KG1 (cell line): Measurements from ENCODE around the gene CCDC88B.

Experiments
- DNase-seq: peaks from one replicate; lab custom pipeline; 2025; lab: John Stamatoyannopoulos, UW

The CCDC88B gene

GRCh38 chr11:64384981-64385944 is 45.3 kb downstream of the CCDC88B start:
- no peak for DNase-seq

- DNase-seq, result no peak
Measured at GRCh38 chr11:64385945-64386704, 46.1 kb downstream of the CCDC88B start.

- no peak for DNase-seq
Measured at GRCh38 chr11:64387916-64388315, 47.9 kb downstream of the CCDC88B start.

DNA sequence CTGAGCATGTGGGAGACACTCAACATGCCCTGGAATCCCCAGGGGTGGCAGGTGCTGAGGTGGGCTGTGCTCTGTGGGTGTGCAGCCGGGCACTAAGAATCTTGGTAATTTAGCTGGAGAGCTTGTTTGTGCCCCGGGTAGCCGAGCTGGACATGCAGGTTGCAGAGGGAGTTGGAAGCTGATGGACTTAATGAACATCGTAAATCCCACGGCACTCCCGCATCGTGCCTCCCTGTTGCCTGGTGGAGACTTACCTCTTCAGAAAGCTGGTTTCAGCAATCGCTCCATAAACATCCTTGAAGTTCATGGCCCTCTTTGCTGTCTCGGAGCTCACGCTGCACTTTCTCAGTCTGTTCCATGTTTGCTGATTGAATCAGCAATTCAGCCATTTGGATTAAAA is 48.9 kb downstream of the CCDC88B start:
- no peak for DNase-seq

- no peak for DNase-seq
Measured at GRCh38 chr11:64389851-64390250, 49.8 kb downstream of the CCDC88B start.

DNA sequence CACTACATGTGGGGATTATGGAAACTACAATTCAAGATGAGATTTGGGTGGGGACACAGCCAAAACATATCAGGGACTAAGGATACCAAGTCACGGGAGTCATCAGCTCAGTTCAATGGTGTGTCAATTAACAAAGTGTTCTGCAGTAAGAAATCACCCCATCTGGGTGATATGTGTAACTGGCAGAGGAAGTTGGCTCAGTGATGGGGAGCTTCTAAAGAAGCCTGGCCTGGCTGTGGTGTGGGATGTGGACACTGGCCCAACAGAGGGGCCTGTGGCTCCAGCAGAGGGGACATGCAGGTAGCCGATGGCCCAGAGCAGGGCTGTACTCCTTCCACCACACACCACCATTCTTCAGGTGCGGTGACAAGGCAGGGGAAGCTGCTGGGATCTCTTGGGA is 50.6 kb downstream of the CCDC88B start:
- DNase-seq, result no peak

DNA sequence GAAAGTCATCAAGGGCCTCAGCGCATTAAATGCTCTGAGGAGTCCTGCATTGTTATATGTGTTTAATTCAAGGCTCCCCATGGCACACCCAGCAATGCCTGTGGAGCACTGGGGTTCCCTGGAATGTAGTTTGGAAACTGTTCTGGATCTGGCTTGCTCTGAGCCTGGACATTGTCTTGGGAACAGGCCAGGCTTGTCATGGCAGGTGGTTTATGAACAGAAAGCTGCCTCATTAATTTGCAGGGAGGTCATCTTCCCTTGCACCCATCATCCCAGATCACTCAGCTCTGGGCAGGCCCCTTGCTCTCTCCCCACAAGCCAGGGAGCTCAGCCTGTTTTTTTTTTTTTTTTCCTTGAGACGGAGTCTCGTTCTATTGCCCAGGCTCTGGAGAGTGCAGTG is 51.8 kb downstream of the CCDC88B start:
- no peak for DNase-seq

GRCh38 chr11:64395545-64396078 is 55.6 kb downstream of the CCDC88B start:
- no peak for DNase-seq

DNA sequence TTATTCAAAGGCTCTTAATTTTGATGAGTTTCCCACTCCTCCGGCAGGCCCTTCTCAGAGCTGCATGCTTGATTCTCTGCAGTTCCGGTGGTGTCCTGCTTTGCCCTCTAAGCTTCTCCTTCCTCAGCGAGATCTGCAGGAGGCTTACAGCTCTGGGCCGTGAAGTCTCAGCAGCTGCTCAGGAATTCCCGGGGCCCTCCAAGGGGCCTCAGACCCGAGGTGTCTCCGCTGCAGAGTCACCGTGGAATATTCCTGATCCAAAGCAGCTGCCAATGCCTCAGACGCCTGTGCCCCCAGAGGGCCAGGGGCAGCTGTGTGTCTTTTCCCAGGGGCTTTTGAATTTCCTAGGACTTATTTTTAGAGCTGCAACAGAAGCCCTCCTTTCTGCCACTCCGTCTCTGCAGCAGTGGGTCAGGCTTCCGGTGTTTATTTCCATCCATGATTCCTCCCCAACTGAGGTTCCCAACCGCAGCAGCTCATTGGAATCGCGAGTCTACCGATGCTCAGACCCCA is 56.1 kb downstream of the CCDC88B start:
- no peak for DNase-seq

DNA sequence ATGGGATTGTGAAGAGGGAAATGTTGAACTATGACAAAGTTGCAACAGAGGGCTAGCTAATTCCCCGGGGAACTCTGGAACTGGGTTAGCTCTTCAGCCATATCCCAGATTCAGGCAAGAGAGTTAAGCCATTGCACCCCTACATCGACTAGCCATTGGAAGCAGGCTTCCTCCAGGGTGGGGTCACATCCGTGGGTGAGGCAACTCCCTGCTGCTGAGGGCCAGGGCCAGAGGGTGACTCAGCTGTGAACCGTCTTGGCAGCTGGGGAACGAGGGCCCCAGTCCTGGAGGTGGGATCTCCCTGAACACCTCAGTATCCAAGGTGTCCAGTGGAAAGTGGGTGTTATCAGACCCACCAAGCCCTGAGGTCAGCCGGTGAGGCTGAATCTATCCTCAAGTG is 60.1 kb downstream of the CCDC88B start:
- DNase-seq, result no peak

DNA sequence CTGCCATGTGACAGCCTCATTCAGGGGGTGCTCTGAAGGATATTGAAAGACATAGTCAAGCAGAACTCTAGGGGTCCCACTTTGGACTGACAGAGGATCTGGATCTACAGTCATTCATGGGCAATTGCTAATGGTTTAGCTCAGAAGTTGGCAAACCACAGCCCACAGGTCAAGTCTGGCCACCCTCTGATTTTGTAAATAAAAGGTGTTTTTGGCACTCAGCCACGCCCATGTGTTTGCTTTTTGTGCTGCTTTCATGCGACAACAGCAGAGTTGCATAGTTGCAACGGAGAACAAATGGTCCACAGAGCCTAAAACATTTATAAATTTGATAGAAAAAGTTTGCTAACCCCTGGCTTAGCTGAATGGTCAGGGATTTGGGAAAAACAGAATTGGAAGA is 60.7 kb downstream of the CCDC88B start:
- DNase-seq, result no peak

- DNase-seq, result no peak
Measured at GRCh38 chr11:64401775-64402174, 61.8 kb downstream of the CCDC88B start.

DNA sequence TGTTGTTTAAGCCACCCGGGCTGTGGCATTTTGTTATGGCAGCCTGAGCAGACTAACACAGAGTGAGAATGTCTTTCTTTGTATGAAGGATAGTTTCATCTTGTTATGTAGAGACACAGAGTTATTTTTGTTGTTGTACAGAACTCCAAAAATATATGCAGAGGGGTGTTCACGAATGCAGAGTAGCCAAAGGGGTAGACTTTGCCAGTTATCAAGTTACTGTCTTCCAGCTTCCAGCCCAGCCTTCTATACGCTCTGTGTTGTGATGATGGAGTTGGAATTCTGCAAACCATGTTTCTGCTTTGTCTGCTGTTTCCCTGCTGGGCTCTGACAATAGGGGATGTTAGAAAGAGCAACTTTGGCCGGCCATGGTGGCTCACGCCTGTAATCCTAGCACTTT is 63.1 kb downstream of the CCDC88B start:
- DNase-seq, result no peak

- no peak for DNase-seq
Measured at GRCh38 chr11:64406221-64406946, 66.4 kb downstream of the CCDC88B start.
